Measurements from ENCODE around the gene RPS6KL1. TPM values are rescaled to one million over a fixed set of nuclear protein-coding genes. Genes with fewer than 3 reads are reported as not detected.

The RPS6KL1 gene
- total RNA-seq, 1 donor from 2014 or later: 12.1 TPM

GRCh38 chr14:74942181-74942580, 19.1 kb upstream of the RPS6KL1 start:
- Histone ChIP-seq H3K4me3 (no peak overlapping the region), H3K9me3 (no peaks in the 10 kb centered on the region), H3K36me3 (no peaks in the 10 kb centered on the region), H3K4me1 (peaks cover 29 to 43% of the 10 kb centered on the region in 2 donors), H3K27ac (peak overlapping the region; percentile 94 to 96), H3K27me3 (no peaks in the 10 kb centered on the region)
- no peak for TF ChIP-seq CTCF (IDR thresholded peaks at IDR 0.05)
- intact Hi-C loops (cut with DNase I): no loop called here
- no peak for DNase-seq (ENCODE audit: low spot score in 2 of 2)

- no peaks in the 10 kb centered on the region for H3K36me3 ChIP-seq
- peak overlapping the region; percentile 94 to 96 for H3K27ac ChIP-seq
- TF ChIP-seq CTCF (IDR thresholded peaks at IDR 0.05): no peak
- intact Hi-C loops (cut with DNase I): loop anchor here (2.0 kb wide), 1 partner anchor 27 kb away; no protein-coding TSS in a partner anchor
- no peaks in the 10 kb centered on the region for H3K27me3 ChIP-seq
- peaks cover 29 to 40% of the 10 kb centered on the region in 2 donors for H3K4me1 ChIP-seq
- H3K9me3 ChIP-seq: no peaks in the 10 kb centered on the region
- H3K4me3 ChIP-seq: no peak overlapping the region
- DNase-seq (ENCODE audit: low spot score in 2 of 2): peak; percentile 70 to 90
These were observed 18.6 kb upstream of the RPS6KL1 start for GRCh38 chr14:74941676-74942097.

DNA sequence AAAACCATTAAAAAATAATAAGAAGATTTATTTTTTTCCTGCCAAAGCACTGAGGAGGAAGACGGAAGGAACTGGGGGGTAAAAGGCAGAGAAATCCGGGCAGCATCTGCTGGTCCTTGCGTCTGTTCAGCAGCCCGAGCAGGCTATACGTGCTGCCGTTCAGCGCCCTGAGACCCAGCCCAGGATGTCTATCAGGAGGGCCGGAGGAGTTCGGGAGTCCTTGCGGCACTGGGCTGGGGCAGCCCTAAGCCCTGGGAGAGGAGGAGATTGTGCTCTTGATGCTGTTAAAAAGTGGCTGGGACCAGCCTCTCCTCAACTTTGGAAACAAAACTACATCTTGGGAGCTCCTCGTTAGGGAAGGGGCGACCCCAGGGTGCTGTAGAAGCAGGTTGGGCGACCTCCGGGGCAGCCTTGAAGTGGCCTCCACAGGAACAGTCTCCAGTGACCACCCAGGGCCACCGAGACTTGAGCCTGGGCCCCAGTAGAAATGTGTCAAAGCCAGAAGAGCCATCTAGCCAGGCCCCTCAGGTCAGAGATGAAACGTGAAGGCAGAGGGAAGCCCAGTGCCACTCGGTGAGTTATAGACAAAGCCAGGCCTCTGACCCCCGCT, 18.0 kb upstream of the RPS6KL1 start:
- peaks cover 29 to 35% of the 10 kb centered on the region in 2 donors for H3K4me1 ChIP-seq

GRCh38 chr14:74938531-74939495, 15.8 kb upstream of the RPS6KL1 start:
- no peaks in the 10 kb centered on the region for H3K36me3 ChIP-seq

More for the DNA sequence above, 18.0 kb upstream of the RPS6KL1 start:
- no peak for DNase-seq (ENCODE audit: low spot score in 2 of 2)
- no peak for TF ChIP-seq CTCF (IDR thresholded peaks at IDR 0.05)
- Histone ChIP-seq H3K4me3 (no peak overlapping the region), H3K27ac (peak overlapping the region; percentile 94 to 96), H3K36me3 (no peaks in the 10 kb centered on the region), H3K9me3 (no peaks in the 10 kb centered on the region), H3K27me3 (no peaks in the 10 kb centered on the region)
- intact Hi-C loops (cut with DNase I): loop anchor here (1.0 to 2.0 kb wide), 3 partner anchors 18 to 128 kb away; partner anchors contain the start of genes RPS6KL1 and ZC2HC1C

DNA sequence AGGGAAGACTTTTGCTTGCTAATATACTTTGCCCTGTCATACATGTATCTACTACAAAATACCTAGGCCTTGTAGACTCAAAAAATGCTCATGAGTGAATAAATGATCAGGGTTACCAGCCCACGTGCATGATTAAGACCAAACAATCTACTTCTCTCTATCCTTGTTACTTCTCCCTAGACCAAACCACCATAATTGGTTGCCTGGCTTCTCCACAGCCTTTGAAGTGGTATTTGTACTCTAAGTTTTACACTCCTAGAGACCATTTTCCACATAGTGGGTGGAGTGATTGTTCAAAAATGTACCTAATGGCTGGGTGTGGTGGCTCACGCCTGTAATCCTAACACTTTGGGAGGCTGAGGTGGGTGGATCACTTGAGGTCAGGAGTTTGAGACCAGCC, 14.1 kb upstream of the RPS6KL1 start:
- H3K36me3 ChIP-seq: no peaks in the 10 kb centered on the region
- H3K4me1 ChIP-seq: peaks cover 27 to 36% of the 10 kb centered on the region in 2 donors
- H3K9me3 ChIP-seq: no peaks in the 10 kb centered on the region
- DNase-seq (ENCODE audit: low spot score in 2 of 2): no peak
- intact Hi-C loops (cut with DNase I): no loop called here
- TF ChIP-seq CTCF (IDR thresholded peaks at IDR 0.05): no peak
- H3K27me3 ChIP-seq: no peaks in the 10 kb centered on the region
- H3K27ac ChIP-seq: no peak overlapping the region
- H3K4me3 ChIP-seq: no peak overlapping the region

More at GRCh38 chr14:74938531-74939495, 15.8 kb upstream of the RPS6KL1 start:
- Histone ChIP-seq H3K27ac (peak overlapping the region; percentile 94 to 96), H3K27me3 (no peaks in the 10 kb centered on the region), H3K4me3 (no peak overlapping the region), H3K4me1 (peaks cover 29 to 38% of the 10 kb centered on the region in 2 donors), H3K9me3 (no peaks in the 10 kb centered on the region)
- TF ChIP-seq CTCF (IDR thresholded peaks at IDR 0.05): no peak
- DNase-seq (ENCODE audit: low spot score in 2 of 2): no peak
- intact Hi-C loops (cut with DNase I): no loop called here

Measured in ascending aorta (tissue), 2 donors.